Activated CD4-positive, CD25-positive, alpha-beta regulatory T cell treated with anti-CD3 and anti-CD28 coated beads, Interleukin-2, amount 50 U/mL, for 16 hours (primary cell): ENCODE measurements around the gene CAMLG.

Source experiments
- DNase-seq: peaks from one replicate; pipeline ENCODE4 v3.0.0-alpha.2; 2020; ENCODE audit warnings: low read depth, low spot score

Gene CAMLG

DNA sequence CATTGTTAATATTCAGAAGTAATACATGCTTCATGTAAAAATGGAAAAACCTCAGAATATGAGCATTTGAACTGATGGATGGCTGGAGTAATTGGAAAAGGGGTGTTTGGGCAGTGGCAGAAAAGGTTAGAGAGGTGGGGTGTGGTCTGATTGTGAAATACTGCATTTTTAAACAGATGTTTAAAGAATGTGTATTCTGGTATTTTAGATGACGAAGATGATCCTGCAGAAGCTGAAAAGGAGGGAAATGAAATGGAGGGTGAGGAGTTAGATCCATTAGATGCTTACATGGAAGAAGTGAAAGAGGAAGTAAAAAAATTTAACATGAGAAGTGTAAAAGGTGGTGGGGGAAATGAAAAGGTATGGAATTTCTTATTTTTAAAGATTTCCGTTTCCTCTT, 39.0 kb downstream of the CAMLG start:
- no peak for DNase-seq

DNA sequence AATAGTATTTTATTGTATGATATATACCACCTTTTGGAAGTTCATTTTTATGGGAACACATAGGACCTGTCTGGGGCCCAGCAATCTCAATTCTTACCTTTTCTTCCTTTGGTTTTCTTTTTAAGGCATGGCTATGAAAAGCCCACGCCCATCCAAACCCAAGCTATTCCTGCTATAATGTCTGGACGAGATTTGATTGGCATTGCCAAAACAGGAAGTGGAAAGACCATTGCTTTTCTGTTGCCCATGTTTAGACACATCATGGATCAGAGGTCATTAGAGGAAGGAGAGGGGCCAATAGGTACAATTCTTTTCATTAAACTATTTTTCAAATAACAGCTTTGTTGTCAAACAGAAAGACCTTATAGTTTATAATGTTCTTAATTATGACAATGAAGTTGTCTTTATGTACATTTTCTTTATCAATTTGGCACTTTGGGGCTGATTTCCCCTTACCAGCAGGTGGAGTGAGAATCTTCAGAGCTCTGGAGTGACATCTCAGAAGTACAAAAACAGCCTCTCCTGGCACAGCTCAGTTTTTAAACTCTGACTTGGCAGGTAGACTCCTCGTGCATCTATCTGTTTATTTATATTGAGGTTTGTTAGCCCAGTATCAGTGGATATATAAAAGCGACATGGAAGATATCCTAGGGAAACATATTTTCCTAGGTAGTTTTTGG, 46.0 kb downstream of the CAMLG start:
- DNase-seq, result no peak

DNA sequence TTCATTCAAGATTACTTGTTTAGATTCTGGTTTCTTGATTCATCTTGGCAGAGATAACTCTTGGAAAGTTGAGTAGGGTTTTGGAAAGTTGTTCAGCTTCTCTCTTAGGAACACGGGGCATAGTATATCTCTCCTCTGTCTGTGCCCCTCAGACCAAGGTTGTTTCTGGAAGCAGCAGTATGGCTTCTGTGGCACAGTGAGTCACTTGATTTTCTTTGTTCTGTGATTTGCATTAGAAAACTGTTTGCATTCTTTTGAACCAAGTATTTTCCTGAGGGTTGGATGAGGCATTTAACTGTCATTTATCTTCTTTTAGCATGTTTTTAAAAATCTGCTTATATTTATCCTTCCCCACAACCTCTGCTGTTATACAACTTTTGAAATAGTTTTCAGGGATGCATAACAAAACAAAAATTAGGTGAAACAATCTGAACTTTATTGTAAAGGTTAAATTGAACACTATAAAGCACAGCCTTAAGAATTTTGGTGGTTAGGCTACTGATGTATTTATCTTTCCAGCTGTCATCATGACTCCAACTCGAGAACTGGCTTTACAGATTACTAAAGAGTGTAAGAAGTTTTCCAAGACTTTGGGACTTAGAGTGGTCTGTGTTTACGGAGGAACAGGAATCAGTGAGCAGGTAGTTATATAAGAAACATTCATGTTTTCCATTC, 46.7 kb downstream of the CAMLG start:
- DNase-seq, result no peak

GRCh38 chr5:134787692-134788091, 49.3 kb downstream of the CAMLG start:
- no peak for DNase-seq

DNA sequence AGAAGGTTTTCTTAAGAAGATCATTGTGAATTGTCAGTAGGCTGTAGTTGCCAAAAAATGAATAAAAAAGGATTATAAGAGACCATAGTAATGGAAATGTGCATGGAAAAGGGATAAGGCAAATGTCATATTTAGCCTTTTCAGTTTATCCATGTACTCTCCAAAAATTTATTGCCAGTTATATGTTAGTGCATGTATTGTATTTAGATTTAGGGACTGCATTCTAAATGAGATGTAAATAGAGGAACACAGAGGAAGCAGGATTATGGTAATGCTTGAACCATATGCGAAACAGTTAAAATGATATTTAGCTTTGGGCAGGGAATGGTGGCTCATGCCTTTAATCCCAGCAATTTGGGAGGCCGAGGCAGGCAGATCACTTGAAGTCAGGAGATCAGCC, 53.2 kb downstream of the CAMLG start:
- no peak for DNase-seq

GRCh38 chr5:134792286-134792685, 53.9 kb downstream of the CAMLG start:
- no peak for DNase-seq

DNA sequence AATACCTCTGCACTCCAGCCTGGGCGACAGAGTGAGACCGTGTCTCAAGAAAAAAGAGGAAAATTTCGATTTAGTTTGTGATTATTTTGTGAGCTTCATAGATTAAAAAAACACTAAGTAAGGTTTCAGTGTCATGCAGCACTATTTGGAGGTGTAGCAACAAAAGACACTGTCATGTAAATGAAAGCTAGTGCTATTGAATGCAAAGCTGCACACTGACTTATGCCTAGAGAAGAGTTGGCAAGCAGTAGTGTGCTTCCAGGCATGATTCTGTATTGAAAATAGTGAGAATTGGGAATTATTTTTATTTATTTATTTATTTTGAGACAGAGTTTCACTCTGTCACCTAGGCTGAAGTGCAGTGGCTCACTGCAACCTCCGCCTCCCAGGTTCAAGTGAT, 54.8 kb downstream of the CAMLG start:
- DNase-seq, result no peak

- DNase-seq, result no peak
Observed at GRCh38 chr5:134794082-134794481, 55.7 kb downstream of the CAMLG start.

DNA sequence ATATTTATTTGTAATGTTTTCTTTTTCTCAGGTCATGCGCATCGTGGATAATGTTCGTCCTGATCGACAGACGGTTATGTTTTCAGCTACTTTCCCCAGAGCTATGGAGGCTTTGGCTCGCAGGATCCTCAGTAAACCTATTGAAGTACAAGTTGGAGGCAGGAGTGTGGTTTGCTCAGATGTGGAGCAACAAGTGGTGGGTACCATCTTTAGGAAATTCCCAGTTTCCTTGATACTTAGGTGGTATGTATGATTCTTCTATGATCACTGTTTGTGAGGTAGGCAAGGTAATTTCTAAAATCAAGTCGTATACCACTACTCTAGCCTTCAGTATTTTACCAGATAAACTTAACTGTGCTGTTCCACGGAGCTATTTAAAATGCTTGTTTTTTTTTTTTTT, 56.5 kb downstream of the CAMLG start:
- no peak for DNase-seq

- DNase-seq, result no peak
Observed at GRCh38 chr5:134798468-134798867, 60.1 kb downstream of the CAMLG start.
